ENCODE results near the gene AP2S1. TPM values are rescaled to one million over a fixed set of nuclear protein-coding genes. Genes with fewer than 3 reads are reported as not detected.
"Not testable (repeated sequence)": the region's sequence is repeated elsewhere in the genome, so short reads cannot be mapped to it uniquely, and the experiment has no call there.

The AP2S1 gene
- total RNA-seq, 2 donors from 2014 or later = 76.5 to 93.8 TPM

- H3K9me3 ChIP-seq = no peaks in the 10 kb centered on the region
- no peaks in the 10 kb centered on the region for H3K27me3 ChIP-seq (replicated peaks; ENCODE audit: insufficient read depth)
- no peak overlapping the region for H3K4me3 ChIP-seq
- ATAC-seq (ENCODE audit: insufficient number of reproducible peaks, low FRiP score, low read depth) (no peak), DNase-seq (ENCODE audit: low spot score) (no peak)
- H3K4me1 ChIP-seq (ENCODE audit: control insufficient read depth in 1 of 2, low read depth in 2 of 2) = peaks cover 0 to 15% of the 10 kb centered on the region in 2 donors
- H3K36me3 ChIP-seq = no peaks in the 10 kb centered on the region
- TF ChIP-seq, protein P1, sequence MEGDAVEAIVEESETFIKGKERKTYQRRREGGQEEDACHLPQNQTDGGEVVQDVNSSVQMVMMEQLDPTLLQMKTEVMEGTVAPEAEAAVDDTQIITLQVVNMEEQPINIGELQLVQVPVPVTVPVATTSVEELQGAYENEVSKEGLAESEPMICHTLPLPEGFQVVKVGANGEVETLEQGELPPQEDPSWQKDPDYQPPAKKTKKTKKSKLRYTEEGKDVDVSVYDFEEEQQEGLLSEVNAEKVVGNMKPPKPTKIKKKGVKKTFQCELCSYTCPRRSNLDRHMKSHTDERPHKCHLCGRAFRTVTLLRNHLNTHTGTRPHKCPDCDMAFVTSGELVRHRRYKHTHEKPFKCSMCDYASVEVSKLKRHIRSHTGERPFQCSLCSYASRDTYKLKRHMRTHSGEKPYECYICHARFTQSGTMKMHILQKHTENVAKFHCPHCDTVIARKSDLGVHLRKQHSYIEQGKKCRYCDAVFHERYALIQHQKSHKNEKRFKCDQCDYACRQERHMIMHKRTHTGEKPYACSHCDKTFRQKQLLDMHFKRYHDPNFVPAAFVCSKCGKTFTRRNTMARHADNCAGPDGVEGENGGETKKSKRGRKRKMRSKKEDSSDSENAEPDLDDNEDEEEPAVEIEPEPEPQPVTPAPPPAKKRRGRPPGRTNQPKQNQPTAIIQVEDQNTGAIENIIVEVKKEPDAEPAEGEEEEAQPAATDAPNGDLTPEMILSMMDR (IDR thresholded peaks at IDR 0.05) = no peak
- no peak overlapping the region for H3K27ac ChIP-seq
Measured at GRCh38 chr19:46878613-46879375, 28.1 kb upstream of the AP2S1 start.

GRCh38 chr19:46875657-46876056, 25.0 kb upstream of the AP2S1 start:
- ATAC-seq (ENCODE audit: insufficient number of reproducible peaks, low FRiP score, low read depth) (no peak), DNase-seq (ENCODE audit: low spot score) (no peak)
- TF ChIP-seq, protein P1 (IDR thresholded peaks at IDR 0.05) = no peak
- Histone ChIP-seq H3K36me3 (no peaks in the 10 kb centered on the region), H3K9me3 (no peaks in the 10 kb centered on the region), H3K4me3 (no peak overlapping the region), H3K4me1 (ENCODE audit: control insufficient read depth in 1 of 2, low read depth in 2 of 2) (peaks cover 0 to 15% of the 10 kb centered on the region in 2 donors), H3K27me3 (replicated peaks; ENCODE audit: insufficient read depth) (no peaks in the 10 kb centered on the region), H3K27ac (no peak overlapping the region)

GRCh38 chr19:46875234-46875633, 24.6 kb upstream of the AP2S1 start:
- TF ChIP-seq, protein P1 (IDR thresholded peaks at IDR 0.05) = no peak
- DNase-seq (ENCODE audit: low spot score) = no peak
- H3K27me3 ChIP-seq (replicated peaks; ENCODE audit: insufficient read depth) = no peaks in the 10 kb centered on the region
- H3K4me3 ChIP-seq = no peak overlapping the region
- no peaks in the 10 kb centered on the region for H3K9me3 ChIP-seq
- ATAC-seq (ENCODE audit: insufficient number of reproducible peaks, low FRiP score, low read depth) = no peak
- no peaks in the 10 kb centered on the region for H3K36me3 ChIP-seq
- no peak overlapping the region for H3K27ac ChIP-seq
- H3K4me1 ChIP-seq (ENCODE audit: control insufficient read depth in 1 of 2, low read depth in 2 of 2) = peaks cover 0 to 15% of the 10 kb centered on the region in 2 donors

GRCh38 chr19:46872967-46873366, 22.3 kb upstream of the AP2S1 start:
- H3K27ac ChIP-seq = no peak overlapping the region
- no peaks in the 10 kb centered on the region for H3K27me3 ChIP-seq (replicated peaks; ENCODE audit: insufficient read depth)
- no peaks in the 10 kb centered on the region for H3K9me3 ChIP-seq
- H3K4me1 ChIP-seq (ENCODE audit: control insufficient read depth in 1 of 2, low read depth in 2 of 2) = peaks cover 0 to 6% of the 10 kb centered on the region in 2 donors
- TF ChIP-seq, protein P1 (IDR thresholded peaks at IDR 0.05) = no peak
- DNase-seq (ENCODE audit: low spot score) (no peak), ATAC-seq (ENCODE audit: insufficient number of reproducible peaks, low FRiP score, low read depth) (no peak)
- no peaks in the 10 kb centered on the region for H3K36me3 ChIP-seq
- no peak overlapping the region for H3K4me3 ChIP-seq

- not testable (repeated sequence) for H3K4me3 ChIP-seq; H3K27me3 ChIP-seq (replicated peaks; ENCODE audit: insufficient read depth); H3K36me3 ChIP-seq; ATAC-seq (ENCODE audit: insufficient number of reproducible peaks, low FRiP score, low read depth); H3K9me3 ChIP-seq; H3K27ac ChIP-seq; DNase-seq (ENCODE audit: low spot score)
- peaks cover 13 to 22% of the 10 kb centered on the region in 2 donors for H3K4me1 ChIP-seq (ENCODE audit: control insufficient read depth in 1 of 2, low read depth in 2 of 2)
Measured at GRCh38 chr19:46871173-46871572, 20.5 kb upstream of the AP2S1 start.
